Jurkat, Clone E6-1 (cell line): ENCODE data around the gene TNFRSF21. TPM values are rescaled to one million over a fixed set of nuclear protein-coding genes. Genes with fewer than 3 reads are reported as not detected.

Experiments
- DNase-seq: peaks from one replicate; pipeline ENCODE4 v3.0.0-alpha.2; 2011; ENCODE audit warnings: low read depth, low spot score
- H3K4me3 ChIP-seq: 2 replicates; pipeline ENCODE4 v1.5.1; 2011; ENCODE audit warnings: mild to moderate bottlenecking, low read length, control low read depth, moderate library complexity
- polyA plus RNA-seq: library from polyadenylated mRNA; unstranded; fragments of >200 nt; gene quantifications from one replicate; pipeline ENCODE4 v1.2.1, GENCODE V29; 2012; ENCODE audit warnings: missing spikeins; ENCODE audit not compliant: insufficient read length, insufficient read depth

TNFRSF21 gene, protein sequence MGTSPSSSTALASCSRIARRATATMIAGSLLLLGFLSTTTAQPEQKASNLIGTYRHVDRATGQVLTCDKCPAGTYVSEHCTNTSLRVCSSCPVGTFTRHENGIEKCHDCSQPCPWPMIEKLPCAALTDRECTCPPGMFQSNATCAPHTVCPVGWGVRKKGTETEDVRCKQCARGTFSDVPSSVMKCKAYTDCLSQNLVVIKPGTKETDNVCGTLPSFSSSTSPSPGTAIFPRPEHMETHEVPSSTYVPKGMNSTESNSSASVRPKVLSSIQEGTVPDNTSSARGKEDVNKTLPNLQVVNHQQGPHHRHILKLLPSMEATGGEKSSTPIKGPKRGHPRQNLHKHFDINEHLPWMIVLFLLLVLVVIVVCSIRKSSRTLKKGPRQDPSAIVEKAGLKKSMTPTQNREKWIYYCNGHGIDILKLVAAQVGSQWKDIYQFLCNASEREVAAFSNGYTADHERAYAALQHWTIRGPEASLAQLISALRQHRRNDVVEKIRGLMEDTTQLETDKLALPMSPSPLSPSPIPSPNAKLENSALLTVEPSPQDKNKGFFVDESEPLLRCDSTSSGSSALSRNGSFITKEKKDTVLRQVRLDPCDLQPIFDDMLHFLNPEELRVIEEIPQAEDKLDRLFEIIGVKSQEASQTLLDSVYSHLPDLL
- 7.4 TPM for polyA plus RNA-seq

GRCh38 chr6:47309291-47310130, at the start of gene TNFRSF21:
Gene TNFRSF21 (minus strand): TSS chr6:47309905. CDS start chr6:47309511, 394 bp downstream.
- DNase-seq: peak; percentile 83

DNA sequence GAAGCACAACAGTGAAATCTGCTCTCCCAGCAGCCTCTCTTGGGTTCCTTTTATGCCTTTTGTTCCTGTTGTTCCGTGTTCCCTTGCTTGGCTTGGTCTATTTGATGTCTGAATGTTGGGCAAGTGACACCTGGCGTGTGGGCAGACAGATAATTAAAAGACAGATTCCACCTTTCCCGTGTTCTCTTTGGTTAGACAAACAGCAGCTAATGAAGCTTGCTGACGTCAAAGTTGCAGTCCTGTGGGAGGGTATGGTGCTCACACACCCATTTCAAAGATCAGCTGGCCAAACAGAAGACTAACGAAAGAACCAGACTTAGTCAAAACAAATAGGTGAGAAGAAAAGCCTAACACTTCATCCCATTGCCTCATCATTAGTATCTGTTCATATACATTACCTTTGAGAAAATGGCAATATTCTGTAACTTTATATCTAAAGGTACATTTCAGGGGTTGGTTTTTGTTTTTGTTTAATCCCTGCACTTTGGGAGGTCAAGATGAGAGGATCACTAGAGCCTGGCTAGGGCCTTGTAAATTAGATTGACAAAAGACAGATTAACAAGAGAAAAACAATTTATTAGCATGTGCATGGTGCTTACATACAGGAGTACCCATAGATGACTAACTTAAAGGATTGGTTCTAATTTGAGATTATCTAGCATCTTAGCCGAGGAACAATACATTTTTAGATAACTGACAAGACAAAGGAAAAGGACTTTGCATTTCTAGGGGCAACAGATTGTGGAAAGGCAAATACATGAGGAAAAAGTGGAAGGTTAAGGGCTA, 48.9 kb upstream of the TNFRSF21 start:
- DNase-seq: peak; percentile 57
- no peak overlapping the region for H3K4me3 ChIP-seq

More at GRCh38 chr6:47309291-47310130, at the start of gene TNFRSF21:
- peak within 1 kb of the TSS; percentile 76 for H3K4me3 ChIP-seq

- no peak overlapping the region for H3K4me3 ChIP-seq
- DNase-seq: no peak
These were observed 48.1 kb upstream of the TNFRSF21 start for GRCh38 chr6:47357827-47358226.

GRCh38 chr6:47355496-47355895, 45.8 kb upstream of the TNFRSF21 start:
- DNase-seq: no peak

DNA sequence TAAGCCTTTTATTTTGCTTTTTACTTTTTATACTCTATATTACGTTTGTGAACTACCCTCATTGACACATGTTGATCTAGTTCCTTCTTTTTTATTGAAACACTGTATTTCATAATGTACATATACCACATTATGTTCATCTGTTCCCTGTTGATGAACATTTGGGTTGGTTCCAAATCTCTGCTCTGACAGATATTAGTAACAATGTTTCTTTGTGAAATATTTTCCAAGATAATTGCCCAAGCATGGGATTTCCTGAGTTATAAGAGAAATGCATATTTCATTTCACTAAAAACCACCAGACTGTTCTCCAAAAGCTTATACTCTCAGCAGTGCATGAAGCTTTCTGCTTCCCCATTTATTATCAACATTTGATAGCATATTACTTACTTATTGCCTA, 44.2 kb upstream of the TNFRSF21 start:
- no peak overlapping the region for H3K4me3 ChIP-seq
- no peak for DNase-seq

More at GRCh38 chr6:47355496-47355895, 45.8 kb upstream of the TNFRSF21 start:
- no peak overlapping the region for H3K4me3 ChIP-seq

DNA sequence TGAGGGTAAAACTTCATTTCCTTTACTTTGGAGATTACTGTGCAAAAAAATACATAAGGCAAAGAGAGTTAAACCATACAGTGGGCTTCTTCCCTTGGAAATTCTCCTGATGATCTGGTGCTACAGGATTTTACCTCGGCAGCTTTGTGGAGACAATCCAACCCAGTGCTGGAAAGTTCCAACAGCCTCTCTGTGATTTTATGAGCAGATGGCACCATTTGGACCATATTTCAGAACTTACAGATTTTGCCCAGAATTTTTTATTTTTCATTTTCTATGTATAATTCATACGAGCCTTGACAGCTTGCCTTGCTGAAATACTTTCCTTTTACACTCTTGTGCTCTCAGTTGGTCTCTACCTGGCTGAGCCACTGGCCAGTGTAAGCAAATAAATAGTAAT, 43.3 kb upstream of the TNFRSF21 start:
- no peak overlapping the region for H3K4me3 ChIP-seq
- no peak for DNase-seq

- no peak overlapping the region for H3K4me3 ChIP-seq
- no peak for DNase-seq
These were observed 42.7 kb upstream of the TNFRSF21 start for GRCh38 chr6:47352194-47352920.

DNA sequence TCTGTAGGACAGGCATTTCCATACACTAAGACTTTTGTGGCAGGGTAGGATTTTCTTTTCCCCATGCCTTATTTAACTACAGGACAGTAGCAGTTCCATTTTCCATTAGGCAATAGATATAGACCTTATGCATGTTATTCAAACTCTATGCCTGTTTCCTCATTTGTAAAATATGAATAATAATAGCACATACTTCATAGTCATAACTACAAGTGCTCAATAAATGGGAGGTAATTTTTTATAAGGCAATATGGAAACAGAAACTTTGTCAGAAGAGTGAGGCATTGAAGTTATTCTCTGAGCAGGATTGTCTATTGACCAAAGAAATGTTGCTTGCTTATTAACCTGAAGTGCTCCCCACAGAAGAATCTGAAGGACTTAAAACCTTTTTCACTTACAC, 41.9 kb upstream of the TNFRSF21 start:
- no peak for DNase-seq
- H3K4me3 ChIP-seq: no peak overlapping the region

GRCh38 chr6:47349931-47350330, 40.2 kb upstream of the TNFRSF21 start:
- no peak for DNase-seq
- H3K4me3 ChIP-seq: no peak overlapping the region

DNA sequence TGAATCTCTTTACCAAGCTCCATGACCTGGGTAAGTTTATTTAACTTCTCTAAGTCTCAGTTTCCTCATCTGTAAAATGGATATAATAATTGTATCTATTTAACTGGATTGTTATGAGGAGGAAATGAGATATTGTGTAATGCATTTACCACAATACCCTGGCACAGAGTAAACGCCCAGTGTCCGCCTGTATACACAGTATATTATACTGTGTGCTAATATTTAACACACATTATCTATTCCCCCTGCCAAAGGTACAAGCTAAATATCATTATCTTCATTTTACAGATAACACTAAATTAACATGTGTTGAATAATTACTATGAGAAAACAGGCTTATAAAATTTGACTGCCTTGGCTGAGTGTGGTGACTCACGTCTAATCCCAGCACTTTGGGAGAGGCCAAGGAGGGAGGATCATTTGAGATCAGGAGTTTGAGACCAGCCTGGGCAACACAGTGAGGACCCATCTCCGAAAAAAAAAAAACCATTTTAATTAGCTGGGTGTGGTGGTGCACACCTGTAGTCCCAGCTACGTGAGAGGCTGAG, 38.7 kb upstream of the TNFRSF21 start:
- H3K4me3 ChIP-seq: no peak overlapping the region
- no peak for DNase-seq

- DNase-seq: no peak
- H3K4me3 ChIP-seq: no peak overlapping the region
These were observed 36.1 kb upstream of the TNFRSF21 start for GRCh38 chr6:47345761-47346160.

GRCh38 chr6:47344022-47344421, 34.3 kb upstream of the TNFRSF21 start:
- no peak overlapping the region for H3K4me3 ChIP-seq
- DNase-seq: no peak

GRCh38 chr6:47343600-47343999, 33.9 kb upstream of the TNFRSF21 start:
- no peak for DNase-seq
- no peak overlapping the region for H3K4me3 ChIP-seq

DNA sequence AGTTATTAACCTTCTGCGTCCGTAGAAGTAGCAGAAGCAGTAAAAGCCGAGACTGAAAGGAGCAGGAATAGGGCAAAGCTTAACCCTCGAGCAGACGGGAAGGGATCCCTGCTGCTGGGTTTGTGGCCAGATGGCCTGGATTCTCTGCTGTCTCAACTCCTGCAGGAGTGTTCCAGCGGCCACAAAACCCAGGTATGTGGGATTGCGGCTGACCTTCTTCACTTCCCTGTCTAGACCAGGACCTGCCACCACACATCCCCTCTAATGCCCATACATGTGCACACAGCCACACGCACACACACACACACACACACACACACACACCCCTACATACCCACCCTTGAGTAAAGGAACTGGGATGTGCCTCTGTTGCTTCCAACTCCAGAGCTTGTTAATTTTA, 33.1 kb upstream of the TNFRSF21 start:
- H3K4me3 ChIP-seq: no peak overlapping the region
- DNase-seq: no peak

GRCh38 chr6:47337519-47337918, 27.8 kb upstream of the TNFRSF21 start:
- no peak for DNase-seq
- no peak overlapping the region for H3K4me3 ChIP-seq

DNA sequence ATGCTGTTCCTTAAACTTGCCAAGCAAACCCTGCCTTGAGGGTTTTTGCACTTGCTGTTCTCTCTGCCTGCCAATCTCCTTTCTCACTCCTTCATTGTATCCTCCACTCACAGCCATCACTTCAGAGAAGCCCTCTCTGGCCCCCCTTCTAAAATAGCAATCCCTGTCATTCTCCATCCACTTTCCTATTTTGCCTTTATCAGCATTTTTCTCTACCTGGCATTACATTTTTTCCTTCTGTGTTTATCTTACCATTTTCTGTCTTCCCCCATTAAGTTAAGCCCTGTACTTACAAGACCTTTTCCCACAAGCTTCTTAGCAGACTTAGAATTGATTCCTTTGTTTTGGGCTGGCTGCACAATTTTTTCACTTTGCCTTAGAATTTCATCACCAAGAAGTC, 26.6 kb upstream of the TNFRSF21 start:
- no peak overlapping the region for H3K4me3 ChIP-seq
- no peak for DNase-seq

GRCh38 chr6:47335466-47335865, 25.8 kb upstream of the TNFRSF21 start:
- no peak overlapping the region for H3K4me3 ChIP-seq
- no peak for DNase-seq

DNA sequence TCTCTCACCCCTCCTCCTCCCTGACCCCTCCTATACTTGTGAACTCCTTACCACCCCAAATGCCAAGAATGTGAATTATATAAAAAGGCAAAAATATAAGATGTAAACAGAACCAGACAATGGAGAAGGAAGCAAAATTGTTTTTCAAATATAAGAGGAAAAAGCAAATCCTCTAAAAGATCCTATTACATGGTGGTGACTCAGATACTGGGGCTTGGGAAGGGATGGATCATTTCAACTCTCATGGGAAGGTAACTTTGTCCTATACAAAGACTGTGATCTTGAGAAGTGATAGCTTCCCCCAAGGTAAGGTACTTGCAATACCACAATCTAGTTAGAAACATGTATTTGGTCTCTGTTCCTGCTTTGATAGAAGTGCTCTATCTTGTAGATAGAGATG, 24.6 kb upstream of the TNFRSF21 start:
- H3K4me3 ChIP-seq: no peak overlapping the region
- DNase-seq: no peak
